Glomerular visceral epithelial cell (primary cell): ENCODE results near the gene HOXA3.

ENCODE experiments used
- DNase-seq: peaks from one replicate; pipeline ENCODE4 v3.0.0-alpha.2; 2016; ENCODE audit errors: extremely low spot score

The HOXA3 gene

GRCh38 chr7:27103489-27104226, 48.7 kb downstream of the HOXA3 start:
- no peak for DNase-seq

DNA sequence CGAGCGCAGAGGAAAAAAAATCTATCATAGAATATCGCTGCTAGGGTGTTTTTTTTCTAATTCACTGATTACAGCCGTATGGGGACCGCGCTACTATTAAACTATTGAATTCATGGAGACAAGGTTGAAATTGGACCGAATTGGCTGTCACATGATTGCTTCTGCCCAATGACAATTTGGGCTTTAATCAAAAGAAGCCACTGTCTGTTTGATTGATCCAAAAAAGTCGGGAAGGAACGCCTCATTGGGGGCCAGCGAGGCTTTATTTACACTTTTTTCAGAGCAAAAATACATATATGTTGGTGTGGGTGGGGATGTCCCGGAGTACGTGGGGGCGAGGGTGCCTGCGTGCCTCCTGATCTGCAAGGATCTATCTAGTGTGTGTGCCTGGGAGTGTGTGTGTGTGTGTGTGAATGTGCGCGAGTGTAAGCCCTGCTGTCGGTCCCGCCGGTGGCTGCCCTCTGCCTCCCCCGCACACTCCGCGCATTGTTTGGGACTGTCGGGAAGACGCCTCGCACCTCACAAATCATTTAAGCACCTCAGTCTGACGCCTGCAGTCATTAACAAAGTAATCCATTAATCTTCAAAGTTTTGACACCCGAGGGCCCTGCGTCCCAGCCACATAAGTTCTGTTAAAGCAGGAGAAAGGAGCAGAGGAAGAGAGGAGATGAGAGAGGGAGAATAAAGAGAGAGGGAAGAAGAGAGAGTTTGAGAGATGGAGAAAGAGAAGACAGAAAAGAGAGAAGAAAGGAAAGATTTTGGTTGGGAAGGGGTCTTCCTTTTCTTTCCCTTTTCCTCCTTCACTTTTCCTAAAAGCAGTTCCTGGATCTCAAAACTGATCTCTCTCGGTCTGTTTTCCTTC, 49.6 kb downstream of the HOXA3 start, which contains the start of gene HOXA2:
HOXA2 (minus strand) TSS at position 103 of the 862 bp plus-strand sequence. CDS start 183 bp downstream, outside the sequence.
- peak; percentile 48 for DNase-seq

DNA sequence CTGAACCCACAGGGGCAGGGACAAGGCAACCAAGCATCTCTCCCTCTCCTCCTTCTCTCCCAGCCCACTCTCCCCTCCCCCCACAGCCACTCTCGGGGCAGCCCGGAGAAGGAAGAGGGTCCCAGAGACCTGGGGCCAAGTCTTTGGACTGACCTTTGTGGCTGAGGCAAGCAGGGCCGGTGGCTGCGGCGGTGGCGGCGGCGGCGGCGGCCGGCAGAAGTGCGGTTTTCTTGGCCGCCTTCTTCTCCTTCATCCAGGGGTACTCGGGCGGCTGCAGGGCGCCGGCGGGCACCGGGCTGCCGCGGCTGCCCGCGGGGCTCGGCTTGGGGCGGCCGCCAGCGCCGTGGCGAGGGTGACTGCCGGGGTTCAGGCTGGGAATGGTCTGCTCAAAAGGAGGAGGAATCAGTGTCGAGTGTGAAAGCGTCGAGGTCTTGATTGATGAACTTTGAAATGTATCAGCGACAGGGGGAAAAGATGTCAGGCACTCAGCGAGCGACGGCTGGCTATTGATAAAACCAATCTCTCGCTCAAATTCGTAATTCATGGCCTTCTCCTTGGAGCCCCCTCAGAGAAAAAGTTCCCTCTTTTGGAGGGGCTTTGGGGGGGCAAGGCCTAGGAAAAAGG, 50.3 kb downstream of the HOXA3 start:
- no peak for DNase-seq

DNA sequence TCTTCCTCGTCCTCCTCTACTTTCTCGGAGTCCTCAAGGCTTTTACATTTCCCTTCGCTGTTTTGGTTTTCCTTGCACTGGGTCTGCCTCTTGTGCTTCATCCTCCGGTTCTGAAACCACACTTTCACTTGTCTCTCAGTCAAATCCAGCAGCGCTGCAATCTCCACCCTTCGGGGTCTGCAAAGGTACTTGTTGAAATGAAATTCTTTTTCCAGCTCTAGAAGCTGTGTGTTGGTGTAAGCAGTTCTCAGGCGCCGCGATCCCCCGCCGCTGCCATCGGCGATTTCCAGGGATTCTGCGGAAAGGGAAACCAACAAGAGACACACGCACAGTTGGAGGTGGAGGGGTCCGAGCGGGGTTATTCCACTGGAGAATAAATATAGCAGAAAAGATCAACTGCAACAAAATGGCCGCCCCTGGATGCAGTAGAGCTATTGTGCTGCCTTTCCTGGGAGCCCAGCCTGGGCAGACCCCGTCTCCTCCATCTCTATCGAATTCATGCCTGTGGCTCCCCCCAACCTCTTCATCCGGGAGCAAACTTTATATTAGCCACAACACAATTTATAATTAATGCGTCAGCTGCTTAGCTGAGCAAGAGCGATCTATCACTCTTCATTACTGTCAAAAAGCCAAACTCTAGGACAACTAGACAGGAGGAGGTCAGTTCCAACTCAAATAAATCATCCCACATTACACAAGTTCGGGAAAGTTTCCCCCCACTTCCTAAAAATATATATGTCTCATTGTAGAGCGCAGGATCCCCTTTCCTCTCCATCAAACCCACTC, 51.0 kb downstream of the HOXA3 start:
- DNase-seq: no peak

DNA sequence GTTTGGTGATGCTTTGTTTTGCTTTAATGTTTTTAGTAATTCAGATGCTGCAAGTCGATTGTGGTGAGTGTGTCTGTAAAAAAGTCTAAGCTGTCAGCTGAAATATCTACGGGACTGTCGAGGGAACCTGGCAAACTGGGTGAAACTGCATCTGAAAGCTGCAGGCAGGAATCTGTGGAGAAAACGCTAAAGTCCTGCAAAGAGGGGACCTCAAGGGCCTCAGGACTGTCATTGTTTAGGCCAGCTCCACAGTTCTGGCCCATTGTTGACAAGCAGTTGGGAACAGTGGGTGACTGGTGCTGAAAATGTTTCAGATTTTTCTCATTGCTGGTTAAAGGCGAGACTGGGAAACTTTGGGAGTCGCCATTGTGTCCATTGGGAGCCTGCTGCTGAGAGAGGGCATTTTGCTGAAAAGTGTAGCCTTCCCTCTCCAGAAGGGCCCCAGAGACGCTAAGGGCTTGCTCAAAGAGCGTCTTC, 51.7 kb downstream of the HOXA3 start:
- DNase-seq: no peak

DNA sequence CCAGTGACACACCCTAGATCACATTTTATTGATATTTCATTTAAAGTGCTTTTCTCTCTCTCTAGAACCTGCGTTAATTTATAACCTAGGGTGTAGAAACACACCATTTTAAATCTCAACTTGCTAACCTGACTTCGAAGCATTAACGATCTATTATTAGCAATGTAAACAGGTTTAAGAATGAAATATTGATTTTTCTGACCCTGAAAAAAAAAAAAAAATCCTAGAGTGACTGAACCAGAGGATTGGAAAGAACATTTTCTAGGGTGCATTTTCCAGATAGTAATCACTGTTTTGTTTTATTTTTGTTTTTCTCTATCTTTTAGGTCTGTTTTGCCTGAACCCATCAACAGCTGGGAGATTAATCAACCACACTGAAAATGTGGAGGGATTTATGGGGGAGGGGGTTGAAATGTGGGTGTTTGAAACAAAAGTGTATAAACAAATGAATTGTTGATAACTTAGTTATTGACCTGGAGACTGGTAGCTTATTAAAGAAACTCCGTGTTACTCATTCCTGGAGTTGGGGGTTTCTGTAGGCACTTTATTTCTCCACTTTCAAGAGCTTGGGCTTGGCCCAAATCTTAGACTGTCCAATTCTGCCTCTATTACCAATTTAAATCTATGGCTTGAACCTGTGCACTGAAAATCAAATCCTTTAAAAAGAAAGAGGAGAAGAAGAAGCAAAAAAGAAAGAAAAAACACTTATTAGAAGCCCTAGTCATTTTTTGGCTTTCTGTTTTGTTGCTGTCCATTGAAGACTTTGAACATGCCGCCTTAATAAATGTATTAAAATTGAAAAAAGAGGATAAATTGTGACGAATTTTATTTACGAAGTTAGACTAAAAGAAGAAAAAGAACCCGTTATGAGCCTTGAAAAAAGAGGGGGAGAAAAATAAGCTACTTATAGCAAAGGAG, 52.7 kb downstream of the HOXA3 start:
- DNase-seq: no peak

- peak; percentile 54 for DNase-seq
Observed at GRCh38 chr7:27098578-27099451, 53.6 kb downstream of the HOXA3 start.

GRCh38 chr7:27097686-27098577, 54.5 kb downstream of the HOXA3 start:
- DNase-seq: peak; percentile 47

DNA sequence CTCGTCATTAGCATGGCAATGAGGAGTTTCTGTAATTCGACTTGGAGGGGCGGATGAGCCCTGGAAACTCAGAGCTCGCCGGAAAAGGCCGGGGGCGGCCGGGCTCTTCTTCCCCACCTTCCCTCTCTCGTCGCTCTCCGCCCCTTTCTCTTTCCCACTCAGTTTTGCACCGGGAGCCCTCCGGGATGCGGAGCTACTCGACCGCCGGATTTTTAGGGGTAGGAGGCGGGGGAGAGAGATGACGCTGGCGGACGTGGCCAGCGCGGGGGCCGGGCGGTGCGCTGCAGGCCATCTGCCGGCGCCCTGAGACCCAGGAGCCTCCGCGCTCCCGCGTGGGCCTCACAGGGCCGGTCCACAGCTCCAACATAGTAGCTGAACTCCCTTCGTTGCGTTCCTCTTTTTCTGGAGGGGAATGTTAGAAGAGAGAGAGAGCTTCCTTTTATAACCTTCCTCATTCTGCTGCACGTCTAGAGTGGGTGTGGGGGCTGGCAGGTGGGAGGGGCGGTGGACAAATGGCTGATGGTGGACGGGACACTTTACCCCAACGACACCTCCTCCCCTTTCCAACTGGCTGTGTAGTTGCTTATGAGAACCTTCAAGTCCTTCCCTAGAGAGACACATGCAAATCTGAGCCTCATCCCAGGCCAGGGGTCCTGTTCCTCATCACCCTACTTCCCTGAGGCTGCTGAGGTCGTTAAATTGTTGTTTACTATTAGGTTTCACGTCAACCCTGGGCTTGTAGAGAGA, 55.4 kb downstream of the HOXA3 start:
- peak; percentile 47 for DNase-seq

DNA sequence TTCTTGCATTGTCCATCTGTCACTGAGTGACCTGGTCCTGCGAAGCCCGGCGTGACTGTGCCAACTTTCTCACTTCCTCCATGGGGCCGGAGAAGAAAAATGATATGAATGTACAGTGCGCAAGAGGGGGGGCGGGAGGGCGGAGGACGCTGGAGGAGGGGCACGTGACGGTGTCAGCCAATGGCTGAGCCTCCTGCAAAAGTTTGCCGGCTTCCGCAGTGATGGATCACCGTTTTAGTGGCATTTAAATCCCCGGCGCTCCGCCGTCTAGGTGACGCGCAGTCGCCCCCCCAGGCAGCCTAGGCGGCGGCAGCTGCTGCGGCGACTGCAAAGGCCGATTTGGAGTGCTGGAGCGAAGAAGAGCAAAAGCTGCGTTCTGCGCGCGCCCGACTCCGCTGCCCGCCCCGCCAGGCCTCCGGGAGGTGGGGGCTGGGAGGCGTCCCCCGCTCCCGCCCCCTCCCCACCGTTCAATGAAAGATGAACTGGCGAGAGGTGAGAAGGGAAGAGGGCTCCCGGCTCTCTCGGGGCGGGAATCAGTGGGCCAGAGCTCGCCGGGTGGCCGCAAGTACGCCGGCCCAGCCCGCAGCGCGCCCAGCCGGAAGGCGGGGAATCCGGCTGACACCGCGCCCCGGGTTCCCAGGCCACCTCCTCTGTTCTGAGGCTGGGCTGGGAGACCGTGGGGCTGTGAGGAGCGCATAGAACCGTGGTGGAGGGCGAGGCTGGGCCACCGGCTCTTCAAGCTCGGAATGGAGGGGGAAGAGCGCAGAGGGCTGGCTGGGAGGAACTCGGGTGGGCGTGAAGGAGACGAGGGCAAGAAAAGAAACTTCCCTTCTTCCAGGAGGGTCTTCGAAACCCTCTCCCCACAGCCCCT, 56.3 kb downstream of the HOXA3 start, which contains the start of gene HOXA1:
HOXA1 (minus strand) TSS at position 104 of the 871 bp plus-strand sequence; CDS start at position 16, 88 bp downstream.
- peak; percentile 96 for DNase-seq

GRCh38 chr7:27095050-27095896, 57.1 kb downstream of the HOXA3 start:
- no peak for DNase-seq

DNA sequence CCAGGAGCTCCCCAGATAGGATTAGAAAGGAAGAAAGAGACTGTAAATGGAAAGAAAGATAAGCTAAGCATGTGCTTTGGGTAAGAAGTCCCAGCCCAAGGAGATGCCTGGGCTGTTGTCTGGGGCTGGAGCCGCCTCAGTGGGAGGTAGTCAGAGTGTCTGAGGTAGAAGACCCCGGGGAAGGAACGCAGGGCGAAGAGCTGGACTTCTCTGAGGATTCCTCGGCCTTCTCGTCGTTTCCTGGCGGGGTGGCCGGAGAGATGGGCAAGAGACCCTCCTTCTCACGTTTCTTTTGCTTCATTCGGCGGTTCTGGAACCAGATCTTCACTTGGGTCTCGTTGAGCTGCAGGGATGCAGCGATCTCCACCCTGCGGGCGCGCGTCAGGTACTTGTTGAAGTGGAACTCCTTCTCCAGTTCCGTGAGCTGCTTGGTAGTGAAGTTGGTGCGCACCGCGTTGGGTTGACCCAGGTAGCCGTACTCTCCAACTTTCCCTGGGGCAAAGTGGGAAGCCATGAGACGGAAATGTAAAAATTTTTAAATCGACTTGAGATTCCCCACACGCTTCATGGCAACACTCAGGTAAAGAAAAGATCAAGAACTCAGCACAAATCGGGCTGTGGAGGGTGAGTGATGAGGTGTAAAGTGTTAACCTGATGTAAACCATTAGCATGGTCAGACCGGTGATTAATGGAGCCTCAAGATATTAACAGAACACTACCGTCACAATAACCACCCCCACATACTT, 57.9 kb downstream of the HOXA3 start:
- DNase-seq: no peak

GRCh38 chr7:27093184-27093895, 59.0 kb downstream of the HOXA3 start:
- no peak for DNase-seq

- no peak for DNase-seq
Observed at GRCh38 chr7:27092819-27093110, 59.6 kb downstream of the HOXA3 start.
